ENCODE measurements around the gene SH3BGRL.
A peak's percentile ranks its signal among the peaks of the same experiment; 100 is the strongest.

SH3BGRL gene

GRCh38 chrX:81201671-81202455 lies at the start of gene SH3BGRL, which contains the start of gene HMGN5:
Gene SH3BGRL, plus strand, starts transcription at chrX:81202102. Its CDS starts 99 bp downstream, at chrX:81202201.
Gene HMGN5, minus strand, starts transcription at chrX:81201913. Its CDS starts 80,364 bp downstream, at chrX:81121549.
- in situ Hi-C loops (cut with HindIII; ENCODE audit: low pct_ligation_motif_present, low pct_unique_long_range_greater_than_20kb, low sequenced_read_pairs) = no loop called here

DNA sequence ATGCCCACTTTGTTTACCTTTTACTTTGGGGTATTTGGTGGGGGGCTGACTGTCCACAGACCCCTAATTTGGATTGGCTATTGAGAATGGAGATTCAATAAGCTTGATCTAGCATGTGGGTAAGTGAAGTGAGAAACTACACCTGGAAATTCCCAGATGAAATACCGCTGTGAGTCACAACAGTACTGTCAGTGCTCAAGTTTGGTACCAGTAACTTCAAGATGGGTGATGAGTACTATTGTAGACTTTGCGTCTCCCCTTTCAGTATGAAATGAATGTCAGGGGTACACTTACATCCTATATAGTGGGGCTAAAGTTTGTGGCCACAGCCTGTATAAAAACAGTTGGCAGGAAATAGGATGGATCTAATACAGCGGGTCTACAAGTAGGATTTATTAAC lies 33.5 kb upstream of the SH3BGRL start:
- in situ Hi-C loops (cut with HindIII; ENCODE audit: low pct_ligation_motif_present, low pct_unique_long_range_greater_than_20kb, low sequenced_read_pairs) = no loop called here
- DNase-seq = no peak

More at GRCh38 chrX:81201671-81202455, at the start of gene SH3BGRL, which contains the start of gene HMGN5:
- peak; percentile 83 for DNase-seq

DNA sequence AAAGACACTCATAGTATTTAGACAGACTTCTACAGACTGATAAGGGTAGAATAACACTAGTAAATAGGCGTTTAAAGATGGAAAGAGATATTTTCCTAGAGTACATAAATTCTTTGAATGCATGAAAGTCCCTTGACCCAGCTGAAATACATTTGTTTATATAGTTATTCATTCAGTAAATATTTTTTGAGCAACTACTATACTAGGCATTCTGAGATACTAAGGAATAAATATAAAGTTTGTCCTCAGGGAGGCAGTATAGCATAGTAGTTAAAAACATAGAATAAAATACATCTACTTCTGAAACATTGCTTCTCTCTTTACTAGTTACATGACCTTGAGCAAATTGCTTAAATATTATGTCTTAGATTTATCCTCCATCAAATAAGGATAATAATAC lies 27.6 kb upstream of the SH3BGRL start:
- in situ Hi-C loops (cut with HindIII; ENCODE audit: low pct_ligation_motif_present, low pct_unique_long_range_greater_than_20kb, low sequenced_read_pairs) = no loop called here
- DNase-seq = peak; percentile 32

GRCh38 chrX:81195259-81195658 lies 6.6 kb upstream of the SH3BGRL start:
- in situ Hi-C loops (cut with HindIII; ENCODE audit: low pct_ligation_motif_present, low pct_unique_long_range_greater_than_20kb, low sequenced_read_pairs) = no loop called here
- no peak for DNase-seq

DNA sequence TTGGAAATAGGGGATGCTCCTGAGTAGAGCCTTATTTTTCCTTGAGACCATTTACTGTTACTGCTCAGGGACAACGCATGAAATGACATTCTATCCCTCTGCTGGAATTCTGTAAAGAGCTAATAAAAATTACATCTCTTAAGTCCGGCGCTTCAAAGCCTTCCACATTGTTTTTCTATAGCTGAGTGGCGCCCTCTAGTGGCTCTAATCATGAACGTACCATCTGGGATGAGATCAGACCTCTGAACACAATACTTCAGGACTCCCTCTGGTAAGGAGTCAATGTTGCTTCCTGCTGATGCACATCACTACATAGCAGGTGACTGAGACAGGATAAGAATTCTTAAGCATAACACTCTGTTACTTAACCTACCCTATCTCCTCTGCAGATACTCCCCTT lies 6.2 kb upstream of the SH3BGRL start:
- in situ Hi-C loops (cut with HindIII; ENCODE audit: low pct_ligation_motif_present, low pct_unique_long_range_greater_than_20kb, low sequenced_read_pairs) = no loop called here
- DNase-seq = peak; percentile 42

GRCh38 chrX:81201071-81201470 lies 831 bp upstream of the SH3BGRL start:
- no peak for DNase-seq
- in situ Hi-C loops (cut with HindIII; ENCODE audit: low pct_ligation_motif_present, low pct_unique_long_range_greater_than_20kb, low sequenced_read_pairs) = no loop called here

GRCh38 chrX:81202456-81202819 lies 536 bp downstream of the SH3BGRL start:
- peak; percentile 6 for DNase-seq
- in situ Hi-C loops (cut with HindIII; ENCODE audit: low pct_ligation_motif_present, low pct_unique_long_range_greater_than_20kb, low sequenced_read_pairs) = no loop called here

DNA sequence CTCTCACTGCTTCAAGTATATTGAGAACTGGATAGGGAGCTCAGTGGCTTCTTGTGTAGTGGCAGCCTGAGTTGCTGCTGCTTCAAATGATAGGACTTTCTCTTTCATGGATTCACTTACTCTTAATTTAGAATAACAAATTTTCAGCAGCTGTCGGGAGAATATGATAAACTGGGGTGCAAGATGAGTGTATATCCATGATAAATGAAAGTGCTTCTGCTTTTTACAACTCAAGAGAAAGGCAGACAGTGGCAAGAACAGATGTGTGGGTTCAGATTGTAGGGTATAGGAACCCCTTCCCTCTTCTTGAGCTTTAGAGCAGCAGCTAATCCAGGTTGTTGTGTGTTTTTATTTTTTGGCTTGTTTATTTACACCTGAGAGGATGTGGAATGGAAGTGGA lies 1.0 kb downstream of the SH3BGRL start:
- no peak for DNase-seq
- in situ Hi-C loops (cut with HindIII; ENCODE audit: low pct_ligation_motif_present, low pct_unique_long_range_greater_than_20kb, low sequenced_read_pairs) = no loop called here

GRCh38 chrX:81205551-81205950 lies 3.6 kb downstream of the SH3BGRL start:
- in situ Hi-C loops (cut with HindIII; ENCODE audit: low pct_ligation_motif_present, low pct_unique_long_range_greater_than_20kb, low sequenced_read_pairs) = no loop called here
- DNase-seq = no peak

- no peak for DNase-seq
- in situ Hi-C loops (cut with HindIII; ENCODE audit: low pct_ligation_motif_present, low pct_unique_long_range_greater_than_20kb, low sequenced_read_pairs) = no loop called here
Measured at GRCh38 chrX:81206476-81206875, 4.6 kb downstream of the SH3BGRL start.

- in situ Hi-C loops (cut with HindIII; ENCODE audit: low pct_ligation_motif_present, low pct_unique_long_range_greater_than_20kb, low sequenced_read_pairs) = no loop called here
- DNase-seq = no peak
Measured at GRCh38 chrX:81208916-81209315, 7.0 kb downstream of the SH3BGRL start.

DNA sequence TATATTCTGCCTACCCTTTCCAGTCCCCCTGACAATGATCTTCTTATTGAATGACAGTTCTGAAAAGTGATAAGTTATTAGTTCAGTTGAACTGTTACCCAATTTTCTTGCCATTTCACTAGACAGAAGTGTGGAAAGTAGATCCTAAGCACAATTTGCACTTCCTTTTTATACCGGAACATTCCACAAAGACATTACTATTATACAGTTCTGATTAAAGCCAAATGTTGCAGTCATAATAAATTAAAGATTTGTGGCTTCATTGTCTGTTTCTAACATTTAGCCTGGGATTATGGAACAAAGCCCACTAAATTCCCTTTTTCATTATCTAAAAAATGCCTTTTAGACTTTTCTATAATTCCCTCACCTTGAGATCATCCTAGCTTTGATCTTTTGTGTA lies 13.8 kb downstream of the SH3BGRL start:
- DNase-seq = no peak

GRCh38 chrX:81229229-81229628 lies 27.3 kb downstream of the SH3BGRL start:
- in situ Hi-C loops (cut with HindIII; ENCODE audit: low pct_ligation_motif_present, low pct_unique_long_range_greater_than_20kb, low sequenced_read_pairs) = no loop called here
- DNase-seq = no peak

More for the DNA sequence above, 13.8 kb downstream of the SH3BGRL start:
- in situ Hi-C loops (cut with HindIII; ENCODE audit: low pct_ligation_motif_present, low pct_unique_long_range_greater_than_20kb, low sequenced_read_pairs) = no loop called here

DNA sequence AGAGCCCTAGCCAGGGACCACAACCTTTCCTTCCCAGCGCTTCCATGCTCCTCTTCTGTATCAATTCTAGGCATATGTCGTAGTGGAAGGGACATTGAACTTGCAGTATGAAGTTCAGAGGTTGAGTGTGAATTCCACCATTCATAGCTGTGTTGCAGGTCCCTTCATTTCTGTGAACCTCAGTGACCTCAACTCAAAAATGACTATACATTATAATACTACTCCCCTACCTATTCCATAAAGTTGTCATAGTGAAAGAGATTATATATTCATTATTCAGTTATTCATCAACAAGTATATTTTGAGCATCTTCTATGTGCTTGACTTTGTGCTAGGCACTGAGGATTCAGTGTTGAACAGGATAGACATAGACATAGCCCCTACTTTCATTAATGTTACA lies 28.0 kb downstream of the SH3BGRL start:
- in situ Hi-C loops (cut with HindIII; ENCODE audit: low pct_ligation_motif_present, low pct_unique_long_range_greater_than_20kb, low sequenced_read_pairs) = no loop called here
- no peak for DNase-seq

GRCh38 chrX:81231476-81231875 lies 29.6 kb downstream of the SH3BGRL start:
- no peak for DNase-seq
- in situ Hi-C loops (cut with HindIII; ENCODE audit: low pct_ligation_motif_present, low pct_unique_long_range_greater_than_20kb, low sequenced_read_pairs) = no loop called here

DNA sequence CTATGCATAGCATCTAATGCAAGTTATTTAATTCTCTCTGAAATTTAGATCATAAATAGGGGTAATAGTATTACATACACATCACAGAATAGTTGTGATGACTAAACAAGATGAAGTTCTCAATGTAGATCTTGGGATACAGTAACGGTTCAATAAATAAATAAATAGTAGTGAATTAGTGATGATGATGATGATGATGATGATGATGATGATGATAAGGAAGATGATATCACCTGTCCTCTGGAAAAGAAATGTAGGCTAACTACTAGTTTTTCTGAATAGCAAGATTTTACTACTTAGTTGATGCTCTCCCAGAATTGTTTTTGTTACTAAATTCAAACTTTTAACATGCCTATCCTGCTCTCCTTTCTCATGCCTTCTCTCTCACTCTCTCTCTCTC lies 30.3 kb downstream of the SH3BGRL start:
- in situ Hi-C loops (cut with HindIII; ENCODE audit: low pct_ligation_motif_present, low pct_unique_long_range_greater_than_20kb, low sequenced_read_pairs) = no loop called here
- DNase-seq = no peak

DNA sequence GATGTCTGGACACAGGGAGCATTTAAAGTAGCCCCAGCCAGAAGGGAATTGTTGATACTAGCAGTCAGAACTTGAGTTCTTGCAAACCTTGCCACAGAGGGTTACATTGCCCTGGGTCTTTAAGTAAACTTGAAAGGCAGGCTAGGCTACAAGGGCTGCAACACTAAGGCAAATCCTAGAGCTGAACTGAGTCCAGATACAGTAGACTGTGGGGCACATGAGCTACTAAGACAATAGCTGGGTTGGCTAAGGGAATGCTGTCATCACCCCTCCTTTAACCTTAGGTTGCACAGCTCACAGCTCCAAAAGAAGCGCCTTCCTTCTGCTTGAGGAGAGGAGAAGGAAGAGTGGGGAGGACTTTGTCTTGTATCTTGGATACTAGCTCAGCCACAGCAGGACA lies 35.6 kb downstream of the SH3BGRL start:
- in situ Hi-C loops (cut with HindIII; ENCODE audit: low pct_ligation_motif_present, low pct_unique_long_range_greater_than_20kb, low sequenced_read_pairs) = no loop called here

DNA sequence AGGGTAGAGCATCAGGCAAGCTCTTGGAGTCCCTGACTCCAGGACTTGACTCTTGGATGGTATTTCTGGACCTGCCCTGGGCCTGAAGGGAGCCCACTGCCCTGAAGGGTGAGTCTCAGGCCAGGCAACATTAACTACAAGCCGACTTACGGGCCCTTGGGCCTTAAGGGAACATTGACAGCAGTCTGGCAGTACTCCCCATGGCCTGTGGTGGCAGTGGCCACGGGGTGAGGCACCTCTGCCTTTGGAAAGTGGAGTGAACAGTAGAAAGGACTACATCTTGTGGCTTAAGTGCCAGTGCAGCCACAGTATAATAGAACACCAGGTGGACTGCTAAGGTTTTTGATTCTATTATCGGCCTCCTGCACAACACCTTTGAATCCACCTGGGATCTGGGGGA lies 36.3 kb downstream of the SH3BGRL start:
- DNase-seq = no peak
- in situ Hi-C loops (cut with HindIII; ENCODE audit: low pct_ligation_motif_present, low pct_unique_long_range_greater_than_20kb, low sequenced_read_pairs) = no loop called here

More for the DNA sequence above, 35.6 kb downstream of the SH3BGRL start:
- DNase-seq = no peak

GRCh38 chrX:81240701-81241331 lies 38.9 kb downstream of the SH3BGRL start:
- in situ Hi-C loops (cut with HindIII; ENCODE audit: low pct_ligation_motif_present, low pct_unique_long_range_greater_than_20kb, low sequenced_read_pairs) = no loop called here

GRCh38 chrX:81241753-81242152 lies 39.9 kb downstream of the SH3BGRL start:
- no peak for DNase-seq
- in situ Hi-C loops (cut with HindIII; ENCODE audit: low pct_ligation_motif_present, low pct_unique_long_range_greater_than_20kb, low sequenced_read_pairs) = no loop called here

More at GRCh38 chrX:81240701-81241331, 38.9 kb downstream of the SH3BGRL start:
- DNase-seq = no peak

Data from ACHN (cell line).